OCI-LY1 (cell line): Measurements from ENCODE around the gene WBP2.
"Not testable (repeated sequence)": the region's sequence is repeated elsewhere in the genome, so short reads cannot be mapped to it uniquely, and the experiment has no call there.

Experiments
- H2AFZ ChIP-seq: fragments of 200-600 bp; sonication (generic), shearing (Covaris generic); 2 replicates; pipeline ENCODE4 v1.6.0; 2014; ENCODE audit warnings: antibody characterized with exemption, mild to moderate bottlenecking, low read length
- H3F3A ChIP-seq: fragments of 200-600 bp; sonication (generic), shearing (Covaris generic); 2 replicates; pipeline ENCODE4 v1.6.0; 2014; ENCODE audit warnings: mild to moderate bottlenecking, antibody characterized with exemption, low read length, moderate library complexity; ENCODE audit not compliant: insufficient read depth
- H3K27ac ChIP-seq: fragments of 200-600 bp; sonication (generic); 2 replicates; pipeline ENCODE4 v1.5.1; 2014; ENCODE audit warnings: low read length, mixed run types, mild to moderate bottlenecking, low read depth; ENCODE audit not compliant: poor library complexity, severe bottlenecking
- H3K27me3 ChIP-seq: fragments of 200-600 bp; sonication (generic); 2 replicates; pipeline ENCODE4 v1.6.0; 2014; ENCODE audit warnings: antibody characterized with exemption, mild to moderate bottlenecking, low read length, moderate library complexity; ENCODE audit not compliant: insufficient read depth
- H3K36me3 ChIP-seq: fragments of 200-600 bp; sonication (generic); 2 replicates; pipeline ENCODE4 v1.6.1; 2014; ENCODE audit warnings: mild to moderate bottlenecking, antibody characterized with exemption, low read length, moderate library complexity, mixed read lengths; ENCODE audit not compliant: insufficient read depth
- H3K4me1 ChIP-seq: fragments of 200-600 bp; sonication (generic); 2 replicates; pipeline ENCODE4 v1.5.1; 2014; ENCODE audit warnings: mild to moderate bottlenecking, low read length, moderate library complexity; ENCODE audit not compliant: insufficient read depth, severe bottlenecking
- H3K4me2 ChIP-seq: fragments of 200-600 bp; sonication (generic), shearing (Covaris generic); 2 replicates; pipeline ENCODE4 v1.6.1; 2014; ENCODE audit warnings: low read length
- H3K4me3 ChIP-seq: fragments of 200-600 bp; sonication (generic); 2 replicates; pipeline ENCODE4 v1.5.1; 2014; ENCODE audit warnings: low read length, low read depth, mild to moderate bottlenecking, mixed read lengths; ENCODE audit not compliant: poor library complexity, severe bottlenecking
- H3K79me2 ChIP-seq: fragments of 200-600 bp; shearing (Covaris generic); 2 replicates; pipeline ENCODE4 v1.6.1; 2016; ENCODE audit warnings: mixed run types, low read length, mixed read lengths; ENCODE audit not compliant: insufficient read depth
- H3K9ac ChIP-seq: fragments of 200-600 bp; sonication (generic), shearing (Covaris generic); 2 replicates; pipeline ENCODE4 v1.6.1; 2014; ENCODE audit warnings: mild to moderate bottlenecking, low read length, mixed read lengths
- H3K9me2 ChIP-seq: fragments of 200-600 bp; sonication (generic), shearing (Covaris generic); 2 replicates; pipeline ENCODE4 v1.6.1; 2014; ENCODE audit warnings: low read depth, mild to moderate bottlenecking, low read length, mixed read lengths
- H3K9me3 ChIP-seq: fragments of 200-600 bp; shearing (Covaris generic); 2 replicates; pipeline ENCODE4 v1.6.1; 2014; ENCODE audit warnings: low read length, mixed read lengths
- H4K20me1 ChIP-seq: fragments of 200-600 bp; sonication (generic), shearing (Covaris generic); 2 replicates; pipeline ENCODE4 v1.6.0; 2016; ENCODE audit warnings: mild to moderate bottlenecking, low read length; ENCODE audit not compliant: insufficient read depth
- EZH2 ChIP-seq: fragments of 200-600 bp; sonication (generic), shearing (Covaris generic); IDR thresholded peaks from 2 replicates; pipeline ENCODE4 v1.8.0; 2017; ENCODE audit warnings: borderline replicate concordance, mixed run types, mild to moderate bottlenecking, antibody characterized with exemption, low read length, moderate library complexity, mixed read lengths
- TF ChIP-seq, protein P1 (sequence below): fragments of 200-600 bp; sonication (generic), shearing (Covaris generic); IDR thresholded peaks from 2 replicates; pipeline ENCODE4 v1.5.1; 2017; ENCODE audit warnings: mild to moderate bottlenecking, antibody characterized with exemption, low read length, moderate library complexity, mixed read lengths

The WBP2 gene

GRCh38 chr17:75874323-75875181 is 19.4 kb upstream of the WBP2 start:
- Histone ChIP-seq H4K20me1 (no peaks in the 10 kb centered on the region), H3K4me3 (no peak overlapping the region), H3K9ac (no peak overlapping the region), H3F3A (no peaks in the 10 kb centered on the region), H3K27me3 (peaks cover 4% of the 10 kb centered on the region; the same call in 1 of the 2 replicates), H3K4me1 (peaks cover 40% of the 10 kb centered on the region), H3K36me3 (no peaks in the 10 kb centered on the region), H3K9me2 (no peaks in the 10 kb centered on the region), H3K9me3 (no peaks in the 10 kb centered on the region), H2AFZ (no peak overlapping the region), H3K27ac (no peak overlapping the region), H3K4me2 (no peak overlapping the region), H3K79me2 (no peaks in the 10 kb centered on the region)
- TF ChIP-seq, protein P1, sequence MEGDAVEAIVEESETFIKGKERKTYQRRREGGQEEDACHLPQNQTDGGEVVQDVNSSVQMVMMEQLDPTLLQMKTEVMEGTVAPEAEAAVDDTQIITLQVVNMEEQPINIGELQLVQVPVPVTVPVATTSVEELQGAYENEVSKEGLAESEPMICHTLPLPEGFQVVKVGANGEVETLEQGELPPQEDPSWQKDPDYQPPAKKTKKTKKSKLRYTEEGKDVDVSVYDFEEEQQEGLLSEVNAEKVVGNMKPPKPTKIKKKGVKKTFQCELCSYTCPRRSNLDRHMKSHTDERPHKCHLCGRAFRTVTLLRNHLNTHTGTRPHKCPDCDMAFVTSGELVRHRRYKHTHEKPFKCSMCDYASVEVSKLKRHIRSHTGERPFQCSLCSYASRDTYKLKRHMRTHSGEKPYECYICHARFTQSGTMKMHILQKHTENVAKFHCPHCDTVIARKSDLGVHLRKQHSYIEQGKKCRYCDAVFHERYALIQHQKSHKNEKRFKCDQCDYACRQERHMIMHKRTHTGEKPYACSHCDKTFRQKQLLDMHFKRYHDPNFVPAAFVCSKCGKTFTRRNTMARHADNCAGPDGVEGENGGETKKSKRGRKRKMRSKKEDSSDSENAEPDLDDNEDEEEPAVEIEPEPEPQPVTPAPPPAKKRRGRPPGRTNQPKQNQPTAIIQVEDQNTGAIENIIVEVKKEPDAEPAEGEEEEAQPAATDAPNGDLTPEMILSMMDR: no peak
- no peak for TF ChIP-seq EZH2

- TF ChIP-seq, protein P1: no peak
- TF ChIP-seq EZH2: no peak
Measured at GRCh38 chr17:75873587-75874322, 18.6 kb upstream of the WBP2 start.

GRCh38 chr17:75872434-75873351 is 17.6 kb upstream of the WBP2 start:
- Histone ChIP-seq H3K4me2 (no peak overlapping the region), H3K27me3 (no peaks in the 10 kb centered on the region), H2AFZ (no peak overlapping the region), H3K79me2 (no peaks in the 10 kb centered on the region), H4K20me1 (no peaks in the 10 kb centered on the region), H3K9ac (no peak overlapping the region), H3K9me3 (no peaks in the 10 kb centered on the region), H3K36me3 (no peaks in the 10 kb centered on the region), H3F3A (no peaks in the 10 kb centered on the region), H3K27ac (no peak overlapping the region), H3K9me2 (no peaks in the 10 kb centered on the region), H3K4me1 (peaks cover 31% of the 10 kb centered on the region), H3K4me3 (no peak overlapping the region)
- TF ChIP-seq EZH2: no peak
- TF ChIP-seq, protein P1: no peak

More at GRCh38 chr17:75873587-75874322, 18.6 kb upstream of the WBP2 start:
- no peaks in the 10 kb centered on the region for H3K79me2 ChIP-seq
- no peak overlapping the region for H3K4me3 ChIP-seq
- peaks cover 40% of the 10 kb centered on the region for H3K4me1 ChIP-seq
- no peak overlapping the region for H3K9ac ChIP-seq
- no peak overlapping the region for H3K4me2 ChIP-seq
- H3K9me2 ChIP-seq: no peaks in the 10 kb centered on the region
- no peaks in the 10 kb centered on the region for H4K20me1 ChIP-seq
- no peaks in the 10 kb centered on the region for H3K36me3 ChIP-seq
- H3K9me3 ChIP-seq: no peaks in the 10 kb centered on the region
- H3K27me3 ChIP-seq: no peaks in the 10 kb centered on the region
- H3F3A ChIP-seq: no peaks in the 10 kb centered on the region
- no peak overlapping the region for H2AFZ ChIP-seq
- H3K27ac ChIP-seq: no peak overlapping the region

- not testable (repeated sequence) for H3K36me3 ChIP-seq, H3K27me3 ChIP-seq, H3K9me3 ChIP-seq, H3K27ac ChIP-seq, H3K9me2 ChIP-seq, H3K4me2 ChIP-seq, H3K4me3 ChIP-seq, H3K79me2 ChIP-seq, H3F3A ChIP-seq, H2AFZ ChIP-seq, H3K9ac ChIP-seq, H4K20me1 ChIP-seq, H3K4me1 ChIP-seq
Measured at GRCh38 chr17:75870228-75870627, 15.1 kb upstream of the WBP2 start.
